PC-3 (cell line): ENCODE measurements around the gene PTH1R. TPM values are rescaled to one million over a fixed set of nuclear protein-coding genes. Genes with fewer than 3 reads are reported as not detected.
A peak's percentile ranks its signal among the peaks of the same experiment; 100 is the strongest.

Experiments used
- ATAC-seq: fragments of 200-7000 bp; cut with Tn5 transposase; 2 replicates; pipeline ENCODE4 v1.9.1; 2020; ENCODE audit warnings: mild to moderate bottlenecking, moderate library complexity
- BruUV-seq: library from RNA; stranded (reverse); fragments of 400-500 nt; replicated peaks from 2 replicates; lab custom pipeline; 2021; lab: Mats Ljungman, UMichigan
- CTCF ChIA-PET: fragments of 300-600 bp; sonication (Branson Sonifier 250); formaldehyde crosslinking; loops from one replicate; lab custom pipeline; 2022; ENCODE audit warnings: antibody characterized with exemption; lab: Charles Lee
- POLR2A ChIA-PET: fragments of 300-600 bp; sonication (Branson Sonifier 250); formaldehyde crosslinking; loops from one replicate; lab custom pipeline; 2022; ENCODE audit warnings: antibody characterized with exemption; ENCODE audit not compliant: unreplicated experiment; lab: Charles Lee
- DNase-seq: peaks from one replicate; pipeline ENCODE4 v3.0.0-alpha.2; 2015
- H2AFZ ChIP-seq: fragments of 300-600 bp; sonication (generic); 2 replicates; pipeline ENCODE4 v1.6.0; 2016; ENCODE audit warnings: antibody characterized with exemption, low read length
- H3F3A ChIP-seq: fragments of 300-600 bp; sonication (generic); one replicate; pipeline ENCODE4 v1.6.0; 2017; ENCODE audit warnings: antibody characterized with exemption, low read length, control low read depth, mild to moderate bottlenecking; ENCODE audit not compliant: unreplicated experiment
- H3K27ac ChIP-seq: fragments of 300-600 bp; sonication (generic); 2 replicates; pipeline ENCODE4 v1.5.1; 2016; ENCODE audit warnings: mild to moderate bottlenecking, low read length
- H3K27me3 ChIP-seq: fragments of 300-600 bp; sonication (generic); 2 replicates; pipeline ENCODE4 v1.6.1; 2016; ENCODE audit warnings: low read length, mixed read lengths
- H3K36me3 ChIP-seq: fragments of 300-600 bp; sonication (generic); 2 replicates; pipeline ENCODE4 v1.6.1; 2016; ENCODE audit warnings: low read depth, mixed run types, low read length, mixed read lengths
- H3K4me1 ChIP-seq: fragments of 300-600 bp; sonication (generic); 2 replicates; pipeline ENCODE4 v1.5.1; 2016; ENCODE audit warnings: low read length; ENCODE audit not compliant: insufficient read depth
- H3K4me2 ChIP-seq: fragments of 300-600 bp; sonication (generic); 2 replicates; pipeline ENCODE4 v1.6.0; 2016; ENCODE audit warnings: low read length
- H3K4me3 ChIP-seq: fragments of 300-600 bp; sonication (generic); 2 replicates; pipeline ENCODE4 v1.5.1; 2016; ENCODE audit warnings: mild to moderate bottlenecking, low read length, mixed read lengths
- H3K79me2 ChIP-seq: fragments of 300-600 bp; sonication (generic); 2 replicates; pipeline ENCODE4 v1.6.1; 2017; ENCODE audit warnings: low read length, mixed read lengths
- H3K9ac ChIP-seq: fragments of 300-600 bp; sonication (generic); 2 replicates; pipeline ENCODE4 v1.6.0; 2016; ENCODE audit warnings: mild to moderate bottlenecking, low read length
- H3K9me2 ChIP-seq: fragments of 300-600 bp; sonication (generic); replicated peaks from 2 replicates; pipeline ENCODE4 v1.6.1; 2016; ENCODE audit warnings: mixed run types, low read length, mixed read lengths
- H3K9me3 ChIP-seq: fragments of 300-600 bp; sonication (generic); 2 replicates; pipeline ENCODE4 v1.6.1; 2016; ENCODE audit warnings: low read length, mixed read lengths
- H4K20me1 ChIP-seq: fragments of 300-600 bp; sonication (generic); 2 replicates; pipeline ENCODE4 v1.6.1; 2016; ENCODE audit warnings: low read length, mixed read lengths
- EZH2 ChIP-seq: fragments of 300-600 bp; sonication (generic); IDR thresholded peaks from one replicate; pipeline ENCODE4 v1.6.1; 2017; ENCODE audit warnings: antibody characterized with exemption, mild to moderate bottlenecking, low read length; ENCODE audit not compliant: unreplicated experiment
- EZH2phosphoT487 ChIP-seq: fragments of 300-600 bp; sonication (generic); IDR thresholded peaks from 2 replicates; pipeline ENCODE4 v1.6.1; 2018; ENCODE audit warnings: mild to moderate bottlenecking, antibody characterized with exemption, low read length, borderline replicate concordance
- intact Hi-C: fragments of 100-400 bp; cut with micrococcal nuclease; formaldehyde crosslinking; loops from 2 replicates; pipeline ENCODE4 v1.9.0; 2023
- total RNA-seq: library from RNA; depleted of rRNA; stranded (reverse); fragments of >200 nt; gene quantifications from 2 replicates; pipeline ENCODE4 v1.2.3, GENCODE V29; 2014
- TF ChIP-seq, protein P1 (sequence below): fragments of 300-600 bp; sonication (generic); conservative IDR thresholded peaks from 2 replicates; pipeline ENCODE4 v1.5.1; 2017; ENCODE audit warnings: antibody characterized with exemption, low read depth, mild to moderate bottlenecking, low read length

Gene PTH1R
- total RNA-seq, 1 experiment from 2014 or later, result not detected

DNA sequence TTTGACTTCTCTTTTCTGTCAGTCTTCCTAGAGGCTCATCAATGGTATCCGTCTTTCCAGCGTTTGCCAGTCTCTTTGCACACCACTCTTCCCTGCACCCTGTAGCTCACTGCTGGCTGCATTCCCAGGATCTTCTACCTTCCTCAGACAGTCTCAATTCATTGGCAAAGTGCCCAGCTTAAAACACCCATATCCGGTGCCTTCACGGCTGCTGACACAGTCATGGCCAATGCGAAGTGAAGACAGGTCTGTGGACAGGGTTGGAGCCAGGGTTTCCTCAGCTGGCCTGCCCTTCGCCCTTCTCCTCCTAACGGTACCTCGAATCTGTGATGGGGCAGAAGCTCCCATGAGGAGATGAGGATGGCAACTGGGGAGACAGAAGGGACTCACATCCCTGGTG is 36.1 kb downstream of the PTH1R start:
- Histone ChIP-seq H3K9ac (no peak overlapping the region), H3K4me2 (no peak overlapping the region), H3K4me3 (no peak overlapping the region), H3K27ac (no peak overlapping the region), H3K4me1 (peaks cover 5% of the 10 kb centered on the region; the same call in 1 of the 2 replicates), H3K79me2 (no peaks in the 10 kb centered on the region), H3K36me3 (peaks cover 23% of the 10 kb centered on the region), H3K9me3 (no peaks in the 10 kb centered on the region), H4K20me1 (no peaks in the 10 kb centered on the region), H3K9me2 (no peaks in the 10 kb centered on the region), H3F3A (no peaks in the 10 kb centered on the region), H2AFZ (no peak overlapping the region), H3K27me3 (no peaks in the 10 kb centered on the region)
- DNase-seq (peak; percentile 75), ATAC-seq (peak; percentile 12)
- ChIA-PET POLR2A (no interaction called here), CTCF (no interaction called here)
- no TSS peak for BruUV-seq
- TF ChIP-seq, protein P1, sequence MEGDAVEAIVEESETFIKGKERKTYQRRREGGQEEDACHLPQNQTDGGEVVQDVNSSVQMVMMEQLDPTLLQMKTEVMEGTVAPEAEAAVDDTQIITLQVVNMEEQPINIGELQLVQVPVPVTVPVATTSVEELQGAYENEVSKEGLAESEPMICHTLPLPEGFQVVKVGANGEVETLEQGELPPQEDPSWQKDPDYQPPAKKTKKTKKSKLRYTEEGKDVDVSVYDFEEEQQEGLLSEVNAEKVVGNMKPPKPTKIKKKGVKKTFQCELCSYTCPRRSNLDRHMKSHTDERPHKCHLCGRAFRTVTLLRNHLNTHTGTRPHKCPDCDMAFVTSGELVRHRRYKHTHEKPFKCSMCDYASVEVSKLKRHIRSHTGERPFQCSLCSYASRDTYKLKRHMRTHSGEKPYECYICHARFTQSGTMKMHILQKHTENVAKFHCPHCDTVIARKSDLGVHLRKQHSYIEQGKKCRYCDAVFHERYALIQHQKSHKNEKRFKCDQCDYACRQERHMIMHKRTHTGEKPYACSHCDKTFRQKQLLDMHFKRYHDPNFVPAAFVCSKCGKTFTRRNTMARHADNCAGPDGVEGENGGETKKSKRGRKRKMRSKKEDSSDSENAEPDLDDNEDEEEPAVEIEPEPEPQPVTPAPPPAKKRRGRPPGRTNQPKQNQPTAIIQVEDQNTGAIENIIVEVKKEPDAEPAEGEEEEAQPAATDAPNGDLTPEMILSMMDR, result no peak
- no peak for TF ChIP-seq EZH2phosphoT487
- TF ChIP-seq EZH2, result no peak
- intact Hi-C loops, result no loop called here

DNA sequence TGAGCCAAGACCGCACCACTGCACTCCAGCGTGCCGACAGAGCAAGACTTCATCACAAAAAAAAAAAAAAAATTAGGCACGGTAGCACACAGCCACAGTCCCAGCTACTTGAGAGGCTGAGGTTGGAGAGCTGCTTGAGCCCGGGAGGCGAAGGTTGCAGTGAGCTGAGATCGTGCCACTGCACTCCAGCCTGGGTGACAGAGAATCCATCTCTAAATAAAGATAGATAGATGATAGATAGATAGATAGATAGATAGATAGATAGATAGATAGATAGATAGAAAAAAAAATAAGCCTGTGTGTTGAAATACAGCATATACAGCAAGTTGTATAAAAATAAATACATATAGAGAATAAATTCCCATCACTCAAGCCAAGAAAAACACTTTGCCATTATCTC is 37.3 kb downstream of the PTH1R start:
- no peak for DNase-seq
- POLR2A ChIA-PET, result interaction anchor here (0.6 kb wide), 1 partner anchor 460 kb away, joined by 6 read pairs; no protein-coding TSS in a partner anchor
- no peak overlapping the region for H3K4me3 ChIP-seq

DNA sequence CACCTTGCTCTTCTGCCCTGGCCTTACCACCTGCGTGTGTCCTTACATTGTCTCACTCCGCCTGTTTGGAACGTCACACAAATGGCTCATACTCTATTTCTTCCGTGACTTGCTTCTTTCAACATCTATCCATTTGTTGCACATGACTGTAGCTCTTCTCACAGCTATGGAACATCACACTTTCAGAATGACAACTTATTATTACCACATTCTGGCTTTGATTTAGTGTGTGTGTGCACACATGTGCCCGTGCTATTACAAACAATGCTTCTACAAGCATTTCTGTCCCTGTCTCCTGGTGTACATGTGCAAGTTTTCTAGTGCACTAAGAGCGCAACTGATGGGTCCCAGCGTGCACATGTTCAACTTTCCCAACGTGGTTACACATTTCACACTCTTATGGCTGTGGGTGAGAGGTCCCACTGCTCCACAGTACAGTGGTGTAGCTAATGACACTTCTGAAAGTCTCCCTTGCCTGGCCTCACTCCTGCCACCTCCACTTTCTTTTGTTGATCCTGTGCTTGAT is 37.8 kb downstream of the PTH1R start:
- Histone ChIP-seq H3K9me2 (no peaks in the 10 kb centered on the region), H2AFZ (no peak overlapping the region), H3K9ac (no peak overlapping the region), H3K4me1 (peaks cover 5% of the 10 kb centered on the region; the same call in 1 of the 2 replicates), H3K4me3 (no peak overlapping the region), H3K4me2 (no peak overlapping the region), H3K27me3 (no peaks in the 10 kb centered on the region), H3K79me2 (no peaks in the 10 kb centered on the region), H4K20me1 (no peaks in the 10 kb centered on the region), H3K27ac (no peak overlapping the region), H3F3A (no peaks in the 10 kb centered on the region), H3K9me3 (no peaks in the 10 kb centered on the region), H3K36me3 (peaks cover 40% of the 10 kb centered on the region)
- DNase-seq (no peak), ATAC-seq (no peak)
- TF ChIP-seq EZH2, result no peak
- no peak for TF ChIP-seq EZH2phosphoT487
- TF ChIP-seq, protein P1, result no peak
- CTCF ChIA-PET, result interaction anchor here (0.7 kb wide), 1 partner anchor 87 kb away, joined by 3 read pairs; no protein-coding TSS in a partner anchor
- intact Hi-C loops, result no loop called here
- no TSS peak for BruUV-seq
- POLR2A ChIA-PET, result no interaction called here

More for the DNA sequence above, 37.3 kb downstream of the PTH1R start:
- ATAC-seq, result no peak
- no peaks in the 10 kb centered on the region for H3K9me2 ChIP-seq
- no peak overlapping the region for H3K27ac ChIP-seq
- no peak for TF ChIP-seq EZH2
- H3F3A ChIP-seq, result no peaks in the 10 kb centered on the region
- peaks cover 5% of the 10 kb centered on the region; the same call in 1 of the 2 replicates for H3K4me1 ChIP-seq
- H3K4me2 ChIP-seq, result no peak overlapping the region
- H3K9me3 ChIP-seq, result no peaks in the 10 kb centered on the region
- no peak overlapping the region for H2AFZ ChIP-seq
- H4K20me1 ChIP-seq, result no peaks in the 10 kb centered on the region
- H3K27me3 ChIP-seq, result no peaks in the 10 kb centered on the region
- no TSS peak for BruUV-seq
- intact Hi-C loops, result no loop called here
- H3K9ac ChIP-seq, result no peak overlapping the region
- CTCF ChIA-PET, result interaction anchor here (0.7 kb wide), 1 partner anchor 87 kb away, joined by 3 read pairs; no protein-coding TSS in a partner anchor
- peaks cover 35% of the 10 kb centered on the region for H3K36me3 ChIP-seq
- H3K79me2 ChIP-seq, result no peaks in the 10 kb centered on the region
